ENCODE measurements around the gene PARD3B.

Gene PARD3B

DNA sequence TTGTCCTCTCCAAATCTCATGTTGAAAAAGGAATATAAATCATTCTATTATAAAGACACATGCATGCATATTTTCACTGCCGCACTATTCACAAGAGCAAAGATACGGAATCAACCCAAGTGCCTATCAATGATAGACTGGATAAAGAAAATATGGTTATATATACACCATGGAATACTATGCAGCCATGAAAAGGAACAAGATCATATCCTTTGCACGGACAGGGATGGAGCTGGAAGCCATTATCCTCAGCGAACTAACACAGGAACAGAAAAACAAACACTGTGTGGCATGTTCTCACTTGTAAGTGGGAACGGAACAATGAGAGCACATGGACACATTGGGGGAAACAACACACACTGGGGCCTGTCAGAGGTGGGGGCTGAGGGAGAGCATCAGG lies 28.1 kb upstream of the PARD3B start:
- Histone ChIP-seq H3K9me3 (no peaks in the 10 kb centered on the region), H3K36me3 (replicated peaks) (no peaks in the 10 kb centered on the region), H3K27me3 (ENCODE audit: low read depth) (0 out of 2 replicates have a peak, but pooled peaks cover 6% of the 10 kb centered on the region), H3K4me1 (no peaks in the 10 kb centered on the region), H3K4me3 (no peak overlapping the region)
- DNase-seq (ENCODE audit: low spot score in 2 of 2) = no peak
- in situ Hi-C loops (cut with MboI; ENCODE audit: low sequenced_read_pairs) = no loop called here

GRCh38 chr2:204529795-204530463 lies 15.3 kb upstream of the PARD3B start:
- no peaks in the 10 kb centered on the region for H3K9me3 ChIP-seq
- no peak for DNase-seq (ENCODE audit: low spot score in 2 of 2)
- no peaks in the 10 kb centered on the region for H3K36me3 ChIP-seq (replicated peaks)
- no peak overlapping the region for H3K4me3 ChIP-seq
- H3K4me1 ChIP-seq = no peaks in the 10 kb centered on the region; the same call in 1 of the 2 replicates
- H3K27me3 ChIP-seq (ENCODE audit: low read depth) = no peaks in the 10 kb centered on the region
- in situ Hi-C loops (cut with MboI; ENCODE audit: low sequenced_read_pairs) = no loop called here

DNA sequence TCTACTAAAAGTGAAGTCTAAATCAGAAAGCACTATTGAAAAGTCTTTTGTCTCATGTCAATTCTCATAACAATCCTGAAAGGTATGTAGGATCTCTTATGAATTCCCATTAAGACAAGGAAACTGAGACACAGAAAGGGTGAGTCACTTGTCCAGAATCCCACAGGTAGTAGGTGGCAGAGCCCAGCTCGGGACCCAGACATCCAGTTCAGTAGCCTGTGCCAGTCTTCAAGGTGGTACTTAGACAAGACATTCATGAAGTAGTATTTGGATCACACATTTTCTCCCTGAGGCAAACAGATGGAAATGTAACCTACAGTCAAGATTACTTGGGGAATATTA lies 14.8 kb upstream of the PARD3B start:
- in situ Hi-C loops (cut with MboI; ENCODE audit: low sequenced_read_pairs) = no loop called here
- DNase-seq (ENCODE audit: low spot score in 2 of 2) = no peak
- Histone ChIP-seq H3K27me3 (ENCODE audit: low read depth) (no peaks in the 10 kb centered on the region), H3K4me3 (no peak overlapping the region), H3K9me3 (no peaks in the 10 kb centered on the region), H3K36me3 (replicated peaks) (no peaks in the 10 kb centered on the region), H3K4me1 (no peaks in the 10 kb centered on the region; the same call in 1 of the 2 replicates)

GRCh38 chr2:204533629-204534370 lies 11.5 kb upstream of the PARD3B start:
- Histone ChIP-seq H3K4me3 (no peak overlapping the region), H3K4me1 (no peaks in the 10 kb centered on the region; the same call in 1 of the 2 replicates), H3K27me3 (ENCODE audit: low read depth) (no peaks in the 10 kb centered on the region), H3K9me3 (no peaks in the 10 kb centered on the region), H3K36me3 (replicated peaks) (no peaks in the 10 kb centered on the region)
- in situ Hi-C loops (cut with MboI; ENCODE audit: low sequenced_read_pairs) = no loop called here
- DNase-seq (ENCODE audit: low spot score in 2 of 2) = no peak

DNA sequence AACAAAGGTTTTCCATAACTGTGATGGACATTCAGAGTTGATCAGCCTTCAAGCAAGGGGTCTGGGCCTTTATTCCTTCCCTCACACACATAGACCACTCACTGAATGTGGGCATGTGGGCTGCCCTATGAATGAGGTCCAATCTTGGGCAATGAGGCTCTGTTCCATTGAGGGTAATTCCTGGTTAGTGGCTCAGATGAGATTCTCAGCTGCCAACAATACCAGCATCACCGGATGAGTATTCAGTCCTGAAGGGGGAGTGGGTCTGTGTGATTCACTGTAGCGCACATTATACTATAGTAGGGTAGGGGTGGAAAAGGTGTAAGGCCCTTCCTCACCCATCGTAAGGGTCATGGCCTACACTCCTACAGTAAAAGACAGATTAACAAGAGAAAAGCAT lies 9.9 kb upstream of the PARD3B start:
- no peak for DNase-seq (ENCODE audit: low spot score in 2 of 2)
- H3K4me1 ChIP-seq = no peaks in the 10 kb centered on the region
- H3K36me3 ChIP-seq (replicated peaks) = no peaks in the 10 kb centered on the region
- no peaks in the 10 kb centered on the region for H3K9me3 ChIP-seq
- in situ Hi-C loops (cut with MboI; ENCODE audit: low sequenced_read_pairs) = no loop called here
- no peaks in the 10 kb centered on the region for H3K27me3 ChIP-seq (ENCODE audit: low read depth)
- H3K4me3 ChIP-seq = no peak overlapping the region

DNA sequence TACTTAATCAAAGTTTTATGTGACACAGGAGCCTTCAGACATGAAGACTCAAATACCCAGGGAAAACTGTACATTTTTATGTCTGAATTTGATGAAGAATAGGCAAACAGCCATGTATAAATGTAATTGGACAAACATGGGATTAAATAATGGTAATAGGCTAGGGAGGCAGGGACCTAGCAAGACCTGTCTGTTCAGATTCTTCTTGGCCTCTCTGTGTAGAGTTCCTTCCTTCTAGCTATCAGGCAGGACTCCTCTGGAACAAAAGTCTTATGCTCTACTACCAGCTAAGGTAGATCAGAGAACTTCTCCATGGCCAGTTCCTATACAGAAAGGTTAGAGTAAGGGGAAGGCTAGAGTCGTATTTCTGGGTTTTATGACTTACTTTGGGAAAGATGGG lies 9.5 kb upstream of the PARD3B start:
- DNase-seq (ENCODE audit: low spot score in 2 of 2) = no peak
- Histone ChIP-seq H3K4me1 (no peaks in the 10 kb centered on the region), H3K27me3 (ENCODE audit: low read depth) (no peaks in the 10 kb centered on the region), H3K9me3 (no peaks in the 10 kb centered on the region), H3K36me3 (replicated peaks) (no peaks in the 10 kb centered on the region), H3K4me3 (no peak overlapping the region)
- in situ Hi-C loops (cut with MboI; ENCODE audit: low sequenced_read_pairs) = no loop called here

DNA sequence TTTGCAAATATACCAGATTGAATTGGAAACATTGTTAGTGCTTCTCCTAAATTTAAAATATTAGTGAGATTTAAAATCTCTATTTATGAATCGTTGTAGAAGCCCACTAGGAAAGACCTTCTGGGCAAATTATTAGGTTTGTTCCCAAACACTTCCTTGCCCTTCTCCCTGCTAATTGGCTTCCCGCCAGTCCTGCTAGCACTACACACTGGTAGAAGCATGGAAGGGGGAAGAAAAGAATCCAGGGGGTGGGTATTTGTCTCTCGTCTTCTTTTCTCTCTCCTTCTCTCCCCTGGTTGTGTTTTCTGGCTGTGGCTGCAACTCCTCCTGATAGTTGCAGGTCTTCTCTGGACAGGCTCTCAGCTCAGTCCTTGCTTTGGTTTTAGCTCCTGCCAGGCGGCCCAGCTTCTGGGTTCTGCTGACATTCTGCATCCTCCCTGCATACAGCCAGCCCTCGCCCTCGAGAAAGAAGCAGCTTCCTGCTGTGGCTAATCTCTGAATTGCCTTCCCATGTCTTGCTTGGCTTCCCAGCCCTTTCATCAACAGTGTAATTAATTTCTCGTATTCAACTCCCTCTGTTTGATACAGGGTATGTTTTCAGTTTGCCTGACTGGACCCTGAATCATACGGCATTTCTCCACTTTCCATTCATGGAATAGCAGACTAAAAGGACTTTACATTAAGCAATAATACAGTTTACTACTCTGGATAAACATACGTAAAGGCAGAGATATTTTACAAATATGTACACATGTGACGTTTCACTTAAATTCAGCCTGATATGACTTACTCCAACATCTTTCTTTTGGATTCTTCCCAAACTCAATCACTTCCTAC lies 6.9 kb upstream of the PARD3B start:
- H3K4me3 ChIP-seq = no peak overlapping the region
- in situ Hi-C loops (cut with MboI; ENCODE audit: low sequenced_read_pairs) = no loop called here

GRCh38 chr2:204539019-204539385 lies 6.3 kb upstream of the PARD3B start:
- Histone ChIP-seq H3K4me1 (no peaks in the 10 kb centered on the region), H3K9me3 (no peaks in the 10 kb centered on the region), H3K4me3 (no peak overlapping the region), H3K27me3 (ENCODE audit: low read depth) (no peaks in the 10 kb centered on the region), H3K36me3 (replicated peaks) (no peaks in the 10 kb centered on the region)
- in situ Hi-C loops (cut with MboI; ENCODE audit: low sequenced_read_pairs) = no loop called here
- no peak for DNase-seq (ENCODE audit: low spot score in 2 of 2)

More for the DNA sequence above, 6.9 kb upstream of the PARD3B start:
- no peaks in the 10 kb centered on the region for H3K9me3 ChIP-seq
- no peaks in the 10 kb centered on the region for H3K4me1 ChIP-seq
- no peaks in the 10 kb centered on the region for H3K36me3 ChIP-seq (replicated peaks)
- no peaks in the 10 kb centered on the region for H3K27me3 ChIP-seq (ENCODE audit: low read depth)
- no peak for DNase-seq (ENCODE audit: low spot score in 2 of 2)

DNA sequence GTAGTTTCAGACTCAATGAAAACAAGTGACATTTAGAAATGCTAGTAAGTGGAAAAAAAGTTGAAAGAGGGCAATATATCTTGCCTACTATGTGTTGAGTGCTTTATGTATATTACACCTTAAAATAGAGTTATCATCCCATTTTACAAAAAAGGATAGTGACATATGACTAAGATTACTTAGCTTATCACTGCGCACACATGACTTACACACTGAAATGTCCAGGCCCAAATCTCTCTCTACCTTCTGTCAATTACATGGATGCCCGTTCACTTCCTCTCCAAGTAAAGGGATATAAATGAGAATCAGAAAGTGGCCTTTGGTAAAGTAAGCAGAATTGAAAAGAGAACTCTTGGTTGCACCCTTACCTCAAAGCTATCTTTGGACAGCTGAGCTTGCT lies 3.6 kb upstream of the PARD3B start:
- Histone ChIP-seq H3K36me3 (replicated peaks) (no peaks in the 10 kb centered on the region), H3K9me3 (no peaks in the 10 kb centered on the region), H3K4me1 (peaks cover 13% of the 10 kb centered on the region), H3K4me3 (no peak overlapping the region), H3K27me3 (ENCODE audit: low read depth) (no peaks in the 10 kb centered on the region)
- DNase-seq (ENCODE audit: low spot score in 2 of 2) = no peak
- in situ Hi-C loops (cut with MboI; ENCODE audit: low sequenced_read_pairs) = no loop called here

GRCh38 chr2:204542982-204543608 lies 2.2 kb upstream of the PARD3B start:
- H3K4me1 ChIP-seq = peaks cover 14% of the 10 kb centered on the region
- no peaks in the 10 kb centered on the region for H3K9me3 ChIP-seq
- H3K36me3 ChIP-seq (replicated peaks) = no peaks in the 10 kb centered on the region
- DNase-seq (ENCODE audit: low spot score in 2 of 2) = no peak
- no peak overlapping the region for H3K4me3 ChIP-seq
- no peaks in the 10 kb centered on the region for H3K27me3 ChIP-seq (ENCODE audit: low read depth)
- in situ Hi-C loops (cut with MboI; ENCODE audit: low sequenced_read_pairs) = no loop called here

GRCh38 chr2:204545861-204546735 lies 823 bp downstream of the PARD3B start:
- no peaks in the 10 kb centered on the region for H3K27me3 ChIP-seq (ENCODE audit: low read depth)
- in situ Hi-C loops (cut with MboI; ENCODE audit: low sequenced_read_pairs) = no loop called here
- H3K9me3 ChIP-seq = no peaks in the 10 kb centered on the region
- H3K4me1 ChIP-seq = peaks cover 26% of the 10 kb centered on the region
- peak in 1 of 2 experiments; percentile 16 for DNase-seq (ENCODE audit: low spot score in 2 of 2)
- H3K36me3 ChIP-seq (replicated peaks) = no peaks in the 10 kb centered on the region
- peak overlapping the region; percentile 41 for H3K4me3 ChIP-seq

- Histone ChIP-seq H3K4me3 (no peak overlapping the region), H3K36me3 (replicated peaks) (no peaks in the 10 kb centered on the region), H3K27me3 (ENCODE audit: low read depth) (no peaks in the 10 kb centered on the region), H3K9me3 (no peaks in the 10 kb centered on the region), H3K4me1 (peaks cover 27% of the 10 kb centered on the region)
- in situ Hi-C loops (cut with MboI; ENCODE audit: low sequenced_read_pairs) = no loop called here
- DNase-seq (ENCODE audit: low spot score in 2 of 2) = peak; percentile 14 to 55
Measured at GRCh38 chr2:204550751-204551511, 5.7 kb downstream of the PARD3B start.

All from HAP-1 (cell line).